Esophagus squamous epithelium (tissue), 5 donors: ENCODE measurements around the gene HLF. TPM values are rescaled to one million over a fixed set of nuclear protein-coding genes. Genes with fewer than 3 reads are reported as not detected.

Source experiments
- DNase-seq: peaks from one replicate; lab custom pipeline; 2025; lab: John Stamatoyannopoulos, UW
- H3K27ac ChIP-seq, 4 donors: fragments of 200-600 bp; sonication (generic); one replicate each; pipeline ENCODE4 v1.5.1; 2016 to 2019; ENCODE audit warnings: mild to moderate bottlenecking in 1 of 4
- H3K27me3 ChIP-seq, 4 donors: fragments of 200-600 bp; sonication (generic); 1 replicate in 3 of 4; 2 replicates in 1 of 4; pipeline versions ENCODE4 v1.5.1 to v1.6.0; 2017 to 2021; ENCODE audit warnings: antibody characterized with exemption in 1 of 4
- H3K36me3 ChIP-seq, 3 donors: fragments of 200-600 bp; sonication (generic); one replicate each; pipeline ENCODE4 v1.5.1; 2016 to 2019
- H3K4me1 ChIP-seq, 3 donors: fragments of 200-600 bp; sonication (generic); one replicate each; pipeline ENCODE4 v1.5.1; 2017 to 2019
- H3K4me3 ChIP-seq, 4 donors: fragments of 200-600 bp; sonication (generic); 1 replicate in 3 of 4; 2 replicates in 1 of 4; pipeline ENCODE4 v1.5.1; 2016 to 2019; ENCODE audit warnings: mild to moderate bottlenecking in 2 of 4, moderate library complexity in 1 of 4
- H3K9me3 ChIP-seq, 3 donors: fragments of 200-600 bp; sonication (generic); one replicate each; pipeline ENCODE4 v1.5.1; 2016 to 2019
- POLR2A ChIP-seq, 4 donors: fragments of 450-650 bp; IDR thresholded peaks; one replicate each; pipeline ENCODE4 v1.6.1; 2017; ENCODE audit warnings: antibody characterized with exemption in 4 of 4, mild to moderate bottlenecking in 4 of 4, moderate library complexity in 3 of 4
- WGBS, 2 donors: methylation state at CpG; one replicate each; pipeline ENCODE4 v1.1.5; 2018; 5-methylcytosine and 5-hydroxymethylcytosine counted together
- intact Hi-C: fragments of 100-400 bp; cut with DNase I; formaldehyde crosslinking; loops from one replicate; pipeline ENCODE4 v1.15.0; 2022
- total RNA-seq, 4 donors: library from RNA; depleted of rRNA; stranded (reverse); fragments of >200 nt; gene quantifications; one replicate each; pipeline ENCODE4 v1.1.0, GENCODE V29; 2016
- TF ChIP-seq, protein P1 (sequence below), 6 experiments: fragments of 450-650 bp in 4 of 6; fragments of 200-600 bp in 2 of 6; sonication (generic) in 2 of 6; IDR thresholded peaks; one replicate each; pipeline ENCODE4 v1.5.1; 2016 to 2019; ENCODE audit warnings: antibody characterized with exemption in 6 of 6, mild to moderate bottlenecking in 4 of 6, moderate library complexity in 4 of 6
- donor health status: DM: yes; HTN: yes; CAD: no.

The HLF gene
- total RNA-seq, 4 donors from 2014 or later: 7.7 to 55.1 (median 22.8) TPM

- Histone ChIP-seq H3K9me3 (no peaks in the 10 kb centered on the region), H3K27ac (peak overlapping the region in 2 of 4 donors; percentile 93 to 95), H3K4me3 (peak overlapping the region in 3 of 4 donors; percentile 71 to 78 (median 74)), H3K4me1 (peaks cover 20 to 97% (median 37%) of the 10 kb centered on the region in 3 donors), H3K36me3 (peaks cover 0 to 22% (median 0%) of the 10 kb centered on the region in 3 donors), H3K27me3 (peaks cover 0 to 4% (median 0%) of the 10 kb centered on the region in 4 donors)
- 39 to 52% methylated on average over 8 of the region's 8 CpGs for WGBS, 2 donors
- DNase-seq: no peak
- intact Hi-C loops: no loop called here
- no peak for TF ChIP-seq POLR2A (IDR thresholded peaks at IDR 0.05)
- TF ChIP-seq, protein P1, sequence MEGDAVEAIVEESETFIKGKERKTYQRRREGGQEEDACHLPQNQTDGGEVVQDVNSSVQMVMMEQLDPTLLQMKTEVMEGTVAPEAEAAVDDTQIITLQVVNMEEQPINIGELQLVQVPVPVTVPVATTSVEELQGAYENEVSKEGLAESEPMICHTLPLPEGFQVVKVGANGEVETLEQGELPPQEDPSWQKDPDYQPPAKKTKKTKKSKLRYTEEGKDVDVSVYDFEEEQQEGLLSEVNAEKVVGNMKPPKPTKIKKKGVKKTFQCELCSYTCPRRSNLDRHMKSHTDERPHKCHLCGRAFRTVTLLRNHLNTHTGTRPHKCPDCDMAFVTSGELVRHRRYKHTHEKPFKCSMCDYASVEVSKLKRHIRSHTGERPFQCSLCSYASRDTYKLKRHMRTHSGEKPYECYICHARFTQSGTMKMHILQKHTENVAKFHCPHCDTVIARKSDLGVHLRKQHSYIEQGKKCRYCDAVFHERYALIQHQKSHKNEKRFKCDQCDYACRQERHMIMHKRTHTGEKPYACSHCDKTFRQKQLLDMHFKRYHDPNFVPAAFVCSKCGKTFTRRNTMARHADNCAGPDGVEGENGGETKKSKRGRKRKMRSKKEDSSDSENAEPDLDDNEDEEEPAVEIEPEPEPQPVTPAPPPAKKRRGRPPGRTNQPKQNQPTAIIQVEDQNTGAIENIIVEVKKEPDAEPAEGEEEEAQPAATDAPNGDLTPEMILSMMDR (IDR thresholded peaks at IDR 0.05): no peak
Observed at GRCh38 chr17:55268649-55269480, 4.1 kb downstream of the HLF start.

- H3K36me3 ChIP-seq: peaks cover 0 to 27% (median 0%) of the 10 kb centered on the region in 3 donors
- H3K4me1 ChIP-seq: peaks cover 19 to 99% (median 41%) of the 10 kb centered on the region in 3 donors
- peak overlapping the region in 2 of 4 donors; percentile 93 to 95 for H3K27ac ChIP-seq
- no peaks in the 10 kb centered on the region for H3K27me3 ChIP-seq
- peak overlapping the region in 3 of 4 donors; percentile 71 to 78 (median 74) for H3K4me3 ChIP-seq
- DNase-seq: no peak
- TF ChIP-seq, protein P1 (IDR thresholded peaks at IDR 0.05): no peak
- no peak for TF ChIP-seq POLR2A (IDR thresholded peaks at IDR 0.05)
- intact Hi-C loops: no loop called here
- no peaks in the 10 kb centered on the region for H3K9me3 ChIP-seq
Observed at GRCh38 chr17:55269894-55270293, 5.1 kb downstream of the HLF start.

GRCh38 chr17:55271223-55271571 lies 6.4 kb downstream of the HLF start:
- 56 to 95% methylated on average over 1 of the region's 1 CpG for WGBS, 2 donors
- intact Hi-C loops: no loop called here
- peak overlapping the region in 1 of 4 donors; percentile 87 for H3K27ac ChIP-seq
- H3K9me3 ChIP-seq: no peaks in the 10 kb centered on the region
- H3K4me1 ChIP-seq: peaks cover 14 to 99% (median 53%) of the 10 kb centered on the region in 3 donors
- H3K27me3 ChIP-seq: no peaks in the 10 kb centered on the region
- H3K4me3 ChIP-seq: no peak overlapping the region
- no peak for TF ChIP-seq POLR2A (IDR thresholded peaks at IDR 0.05)
- TF ChIP-seq, protein P1 (IDR thresholded peaks at IDR 0.05): no peak
- peaks cover 0 to 31% (median 0%) of the 10 kb centered on the region in 3 donors for H3K36me3 ChIP-seq
- DNase-seq: no peak

- WGBS, 2 donors: 72 to 75% methylated on average over 8 of the region's 8 CpGs
- intact Hi-C loops: no loop called here
Observed at GRCh38 chr17:55271958-55272710, 7.4 kb downstream of the HLF start.

More at GRCh38 chr17:55271958-55272710, 7.4 kb downstream of the HLF start:
- Histone ChIP-seq H3K4me1 (peaks cover 14 to 99% (median 61%) of the 10 kb centered on the region in 3 donors), H3K9me3 (no peaks in the 10 kb centered on the region), H3K27ac (peak overlapping the region; percentile 75 to 87 (median 85)), H3K36me3 (peaks cover 0 to 31% (median 0%) of the 10 kb centered on the region in 3 donors), H3K4me3 (no peak overlapping the region), H3K27me3 (no peaks in the 10 kb centered on the region)
- TF ChIP-seq POLR2A (IDR thresholded peaks at IDR 0.05): no peak
- TF ChIP-seq, protein P1 (IDR thresholded peaks at IDR 0.05): no peak
- no peak for DNase-seq
